Rectal smooth muscle tissue (tissue), 1 donor: ENCODE measurements around the gene FUT8.

ENCODE experiments used
- H3K27ac ChIP-seq: one replicate; pipeline ENCODE4 v1.7.0; 2013; ENCODE audit warnings: low read depth, low read length, inconsistent platforms
- H3K27me3 ChIP-seq: one replicate; pipeline ENCODE4 v1.7.0; 2013; ENCODE audit warnings: low read length; ENCODE audit not compliant: control insufficient read depth, insufficient read depth
- H3K36me3 ChIP-seq: one replicate; pipeline ENCODE4 v1.7.0; 2013; ENCODE audit warnings: low read length; ENCODE audit not compliant: control insufficient read depth, insufficient read depth
- H3K4me1 ChIP-seq: one replicate; pipeline ENCODE4 v1.7.0; 2013; ENCODE audit warnings: low read length; ENCODE audit not compliant: control insufficient read depth, insufficient read depth
- H3K4me3 ChIP-seq: one replicate; pipeline ENCODE4 v1.7.0; 2013; ENCODE audit warnings: low read length
- H3K9ac ChIP-seq: one replicate; pipeline ENCODE4 v1.7.0; 2013; ENCODE audit warnings: low read length

The FUT8 gene

DNA sequence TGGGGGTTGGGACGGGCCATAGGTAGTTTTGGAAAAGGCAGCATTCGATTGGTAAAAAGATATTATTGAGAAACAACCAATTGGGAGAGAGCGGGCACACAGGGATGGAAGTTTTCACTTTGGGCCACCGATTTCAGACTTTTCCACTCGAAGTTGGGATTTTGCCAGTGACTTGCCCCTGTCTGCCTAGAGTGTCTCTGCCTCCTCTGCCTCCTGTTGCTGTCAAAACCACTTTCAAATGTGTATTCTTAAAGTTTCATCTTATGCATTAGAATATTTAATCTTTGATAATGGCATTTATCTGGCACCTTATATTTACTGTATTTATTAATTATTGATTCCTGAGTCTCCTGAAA is 182.3 kb downstream of the FUT8 start:
- Histone ChIP-seq H3K27ac (no peak overlapping the region), H3K36me3 (no peaks in the 10 kb centered on the region), H3K4me3 (no peak overlapping the region), H3K9ac (no peak overlapping the region), H3K4me1 (peaks cover 3% of the 10 kb centered on the region), H3K27me3 (no peaks in the 10 kb centered on the region)

DNA sequence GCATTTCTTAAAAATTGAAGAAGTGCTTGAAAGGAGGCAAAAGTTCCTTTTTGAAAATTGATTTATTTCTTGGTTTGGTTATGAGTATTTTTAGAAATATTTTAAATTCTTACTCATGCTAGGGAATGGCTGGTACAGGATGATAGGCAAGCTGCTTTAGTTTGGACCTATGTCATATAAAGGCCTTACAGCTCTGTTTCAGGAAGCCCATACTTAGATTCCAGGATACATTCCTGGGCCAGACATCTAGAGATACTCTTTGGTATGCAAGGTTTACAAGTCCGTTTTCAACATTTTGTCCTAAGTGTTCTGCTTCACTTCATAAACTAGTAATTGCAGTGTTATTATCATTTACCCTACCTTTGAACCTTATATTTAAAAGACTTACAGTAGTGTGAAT is 186.8 kb downstream of the FUT8 start:
- H3K27ac ChIP-seq = no peak overlapping the region
- no peaks in the 10 kb centered on the region for H3K36me3 ChIP-seq
- no peak overlapping the region for H3K4me3 ChIP-seq
- no peaks in the 10 kb centered on the region for H3K27me3 ChIP-seq
- peaks cover 3% of the 10 kb centered on the region for H3K4me1 ChIP-seq
- no peak overlapping the region for H3K9ac ChIP-seq

- Histone ChIP-seq H3K4me1 (peaks cover 3% of the 10 kb centered on the region), H3K36me3 (no peaks in the 10 kb centered on the region), H3K27ac (no peak overlapping the region), H3K9ac (no peak overlapping the region), H3K4me3 (no peak overlapping the region), H3K27me3 (no peaks in the 10 kb centered on the region)
Observed at GRCh38 chr14:65600742-65601141, 188.2 kb downstream of the FUT8 start.

- Histone ChIP-seq H3K27ac (no peak overlapping the region), H3K27me3 (no peaks in the 10 kb centered on the region), H3K4me1 (no peaks in the 10 kb centered on the region), H3K9ac (no peak overlapping the region), H3K36me3 (no peaks in the 10 kb centered on the region), H3K4me3 (no peak overlapping the region)
Observed at GRCh38 chr14:65604535-65604934, 192.0 kb downstream of the FUT8 start.

DNA sequence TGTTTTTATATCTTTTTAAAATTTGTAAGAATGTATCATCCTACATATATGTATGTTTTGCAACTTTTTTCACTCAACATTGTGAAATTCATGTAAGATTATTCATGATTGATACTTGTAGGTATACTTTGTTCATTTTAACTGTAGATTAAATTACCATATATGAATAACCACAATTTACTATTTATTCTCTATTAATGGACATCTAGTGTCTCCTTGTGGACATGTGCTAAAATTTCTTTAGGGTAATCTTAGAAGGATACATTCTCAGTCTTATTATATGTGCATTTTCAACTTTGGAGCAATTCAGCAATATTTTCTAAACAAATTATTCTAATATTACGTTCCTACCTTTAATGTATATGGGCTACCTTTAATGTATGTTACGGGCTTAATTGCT is 192.4 kb downstream of the FUT8 start:
- Histone ChIP-seq H3K36me3 (no peaks in the 10 kb centered on the region), H3K27ac (no peak overlapping the region), H3K27me3 (no peaks in the 10 kb centered on the region), H3K4me3 (no peak overlapping the region), H3K9ac (no peak overlapping the region), H3K4me1 (no peaks in the 10 kb centered on the region)

DNA sequence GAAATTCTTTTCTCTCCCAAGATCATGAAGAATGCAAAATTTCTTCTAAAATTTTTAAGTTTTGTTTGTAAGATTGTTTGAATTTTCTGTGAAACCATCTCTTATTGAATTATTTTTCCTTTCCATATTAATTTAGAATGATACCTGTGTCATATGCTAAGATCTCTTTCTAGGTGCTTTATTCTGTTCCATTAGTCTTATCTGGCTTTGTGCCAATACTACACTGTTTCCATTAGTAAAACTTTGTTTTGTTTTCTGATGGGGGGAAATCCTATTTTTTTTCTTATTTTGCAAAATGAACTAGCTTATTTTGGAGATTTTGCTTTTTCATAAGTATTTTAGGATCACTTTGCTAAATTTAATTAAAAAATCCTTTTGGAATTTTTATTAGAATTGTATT is 193.9 kb downstream of the FUT8 start:
- no peak overlapping the region for H3K9ac ChIP-seq
- no peaks in the 10 kb centered on the region for H3K27me3 ChIP-seq
- no peak overlapping the region for H3K4me3 ChIP-seq
- H3K27ac ChIP-seq = no peak overlapping the region
- H3K36me3 ChIP-seq = no peaks in the 10 kb centered on the region
- H3K4me1 ChIP-seq = no peaks in the 10 kb centered on the region

DNA sequence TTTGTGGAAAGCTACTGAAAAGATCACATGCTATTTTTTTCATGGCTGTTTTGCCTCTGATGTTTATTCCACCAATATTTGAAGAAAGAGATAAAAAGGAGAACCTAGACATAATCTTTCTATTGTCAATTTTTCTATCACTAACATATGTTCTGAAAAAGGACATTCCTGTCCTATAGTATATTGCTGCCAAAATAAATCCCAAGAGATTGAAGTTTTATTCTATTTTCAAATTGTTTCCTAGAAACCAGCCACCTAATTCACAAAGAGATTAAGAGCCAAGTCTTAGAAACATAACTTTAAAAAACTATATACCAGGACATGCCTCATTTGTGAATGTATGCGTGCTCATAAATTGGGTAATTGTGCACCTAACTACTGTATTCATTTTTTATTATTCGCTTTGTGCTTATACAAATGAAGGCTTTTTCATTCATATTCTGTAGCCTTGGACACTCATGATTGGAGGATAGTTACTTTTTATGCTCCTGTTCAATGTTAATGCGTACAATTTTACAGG is 200.7 kb downstream of the FUT8 start:
- no peaks in the 10 kb centered on the region for H3K36me3 ChIP-seq
- H3K9ac ChIP-seq = no peak overlapping the region
- H3K4me1 ChIP-seq = no peaks in the 10 kb centered on the region
- no peak overlapping the region for H3K27ac ChIP-seq
- no peaks in the 10 kb centered on the region for H3K27me3 ChIP-seq
- H3K4me3 ChIP-seq = no peak overlapping the region

- H3K9ac ChIP-seq = no peak overlapping the region
- H3K4me1 ChIP-seq = no peaks in the 10 kb centered on the region
- H3K36me3 ChIP-seq = no peaks in the 10 kb centered on the region
- H3K27me3 ChIP-seq = no peaks in the 10 kb centered on the region
- H3K4me3 ChIP-seq = no peak overlapping the region
- H3K27ac ChIP-seq = no peak overlapping the region
Observed at GRCh38 chr14:65618996-65619395, 206.5 kb downstream of the FUT8 start.

GRCh38 chr14:65620195-65620594 is 207.7 kb downstream of the FUT8 start:
- Histone ChIP-seq H3K36me3 (no peaks in the 10 kb centered on the region), H3K4me1 (no peaks in the 10 kb centered on the region), H3K4me3 (no peak overlapping the region)

GRCh38 chr14:65622703-65623102 is 210.2 kb downstream of the FUT8 start:
- Histone ChIP-seq H3K4me3 (no peak overlapping the region), H3K9ac (no peak overlapping the region), H3K27me3 (no peaks in the 10 kb centered on the region), H3K4me1 (no peaks in the 10 kb centered on the region), H3K36me3 (no peaks in the 10 kb centered on the region), H3K27ac (no peak overlapping the region)

More at GRCh38 chr14:65620195-65620594, 207.7 kb downstream of the FUT8 start:
- no peak overlapping the region for H3K27ac ChIP-seq
- H3K27me3 ChIP-seq = no peaks in the 10 kb centered on the region
- H3K9ac ChIP-seq = no peak overlapping the region

GRCh38 chr14:65623759-65624158 is 211.2 kb downstream of the FUT8 start:
- H3K4me1 ChIP-seq = no peaks in the 10 kb centered on the region
- no peak overlapping the region for H3K9ac ChIP-seq
- no peaks in the 10 kb centered on the region for H3K36me3 ChIP-seq
- H3K27me3 ChIP-seq = no peaks in the 10 kb centered on the region
- no peak overlapping the region for H3K4me3 ChIP-seq
- no peak overlapping the region for H3K27ac ChIP-seq

DNA sequence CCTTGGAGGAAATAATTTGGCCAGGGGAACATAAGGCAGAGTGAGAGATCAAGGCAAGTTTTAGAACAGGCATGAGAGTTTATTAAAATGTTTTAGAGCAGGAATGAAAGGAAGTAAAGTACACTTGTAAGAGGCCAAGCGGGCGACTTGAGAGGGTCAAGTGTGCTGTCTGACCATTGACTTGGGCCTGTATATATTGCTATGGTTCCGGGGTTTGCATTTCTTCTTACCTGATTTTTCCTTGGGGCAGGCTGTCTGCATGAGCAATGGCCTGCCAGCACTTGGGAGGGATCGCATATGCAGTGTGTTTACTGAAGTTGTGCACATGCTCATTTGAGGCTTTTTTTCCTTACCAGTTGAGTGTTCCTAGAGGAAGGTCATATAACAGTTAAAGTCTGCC is 214.8 kb downstream of the FUT8 start:
- no peaks in the 10 kb centered on the region for H3K27me3 ChIP-seq
- no peaks in the 10 kb centered on the region for H3K4me1 ChIP-seq
- H3K9ac ChIP-seq = no peak overlapping the region
- no peaks in the 10 kb centered on the region for H3K36me3 ChIP-seq
- no peak overlapping the region for H3K4me3 ChIP-seq
- no peak overlapping the region for H3K27ac ChIP-seq

DNA sequence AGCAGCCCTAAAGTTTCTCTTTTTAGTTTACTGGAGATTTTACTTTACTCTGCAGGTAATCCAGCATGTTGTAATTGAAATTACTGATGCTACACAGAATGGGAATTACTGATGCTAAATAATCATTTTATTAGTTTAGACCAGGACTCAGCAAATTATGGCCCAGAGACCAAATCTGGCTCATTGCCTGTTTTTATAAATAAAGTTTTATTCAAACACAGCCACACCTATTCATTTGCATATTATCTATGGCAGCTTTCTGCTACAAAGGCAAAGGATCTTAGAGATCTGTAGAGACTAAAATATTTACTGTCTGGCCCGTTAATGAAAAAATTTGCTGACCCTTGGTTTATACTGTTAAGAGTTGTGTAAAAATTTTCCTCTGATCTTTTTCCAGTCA is 216.1 kb downstream of the FUT8 start:
- no peak overlapping the region for H3K4me3 ChIP-seq
- H3K9ac ChIP-seq = no peak overlapping the region
- H3K4me1 ChIP-seq = no peaks in the 10 kb centered on the region
- H3K27ac ChIP-seq = no peak overlapping the region
- H3K27me3 ChIP-seq = no peaks in the 10 kb centered on the region
- no peaks in the 10 kb centered on the region for H3K36me3 ChIP-seq
